Renal pelvis (tissue), 4 donors: Measurements from ENCODE around the gene ELP2. TPM values are rescaled to one million over a fixed set of nuclear protein-coding genes. Genes with fewer than 3 reads are reported as not detected.
A peak's percentile ranks its signal among the peaks of the same experiment; 100 is the strongest.
"Not testable (repeated sequence)": the region's sequence is repeated elsewhere in the genome, so short reads cannot be mapped to it uniquely, and the experiment has no call there.

Experiments
- DNase-seq: peaks from one replicate; pipeline ENCODE4 v3.0.0-alpha.2; 2013
- polyA plus RNA-seq, 3 donors: library from polyadenylated mRNA; unstranded; fragments of 120-200 nt; gene quantifications; one replicate each; pipeline ENCODE4 v1.2.1, GENCODE V29; 2013; ENCODE audit not compliant: insufficient read length in 3 of 3

The ELP2 gene
- polyA plus RNA-seq, 3 donors: 79.9 to 121 (median 116) TPM

GRCh38 chr18:36187193-36187825, 57.6 kb downstream of the ELP2 start, which contains the start of gene MOCOS:
Gene MOCOS, plus strand, starts transcription at chr18:36187497. Its CDS starts 43 bp downstream, at chr18:36187540.
- DNase-seq: peak; percentile 64

GRCh38 chr18:36187826-36188721, 58.4 kb downstream of the ELP2 start:
- DNase-seq: no peak

GRCh38 chr18:36188916-36189315, 59.2 kb downstream of the ELP2 start:
- no peak for DNase-seq

GRCh38 chr18:36189486-36189885, 59.8 kb downstream of the ELP2 start:
- no peak for DNase-seq

GRCh38 chr18:36191286-36191685, 61.6 kb downstream of the ELP2 start:
- no peak for DNase-seq

- no peak for DNase-seq
These were observed 62.0 kb downstream of the ELP2 start for GRCh38 chr18:36191711-36192110.

- no peak for DNase-seq
These were observed 65.1 kb downstream of the ELP2 start for GRCh38 chr18:36194600-36195315.

GRCh38 chr18:36195427-36196122, 65.9 kb downstream of the ELP2 start:
- no peak for DNase-seq

GRCh38 chr18:36196238-36196995, 66.7 kb downstream of the ELP2 start:
- no peak for DNase-seq

GRCh38 chr18:36197511-36198166, 67.9 kb downstream of the ELP2 start:
- no peak for DNase-seq

- no peak for DNase-seq
These were observed 70.1 kb downstream of the ELP2 start for GRCh38 chr18:36199691-36200295.

GRCh38 chr18:36200354-36200771, 70.7 kb downstream of the ELP2 start:
- DNase-seq: no peak

GRCh38 chr18:36201765-36202164, 72.1 kb downstream of the ELP2 start:
- DNase-seq: no peak

GRCh38 chr18:36203360-36203895, 73.7 kb downstream of the ELP2 start:
- no peak for DNase-seq

GRCh38 chr18:36205166-36205565, 75.5 kb downstream of the ELP2 start:
- no peak for DNase-seq

- DNase-seq: no peak
These were observed 77.6 kb downstream of the ELP2 start for GRCh38 chr18:36207303-36207702.

- DNase-seq: not testable (repeated sequence)
These were observed 78.3 kb downstream of the ELP2 start for GRCh38 chr18:36207969-36208368.

- no peak for DNase-seq
These were observed 81.9 kb downstream of the ELP2 start for GRCh38 chr18:36211612-36212065.

GRCh38 chr18:36212301-36213171, 82.8 kb downstream of the ELP2 start:
- no peak for DNase-seq
